PC-9 (cell line): ENCODE measurements around the gene RAB24. TPM values are rescaled to one million over a fixed set of nuclear protein-coding genes. Genes with fewer than 3 reads are reported as not detected.

Experiments
- Bru-seq: library from RNA; stranded (reverse); fragments of 400-500 nt; gene quantifications from one replicate; lab custom pipeline; 2021; lab: Mats Ljungman, UMichigan
- BruChase-seq, 2 experiments: library from RNA; stranded (reverse); fragments of 400-500 nt; gene quantifications; one replicate each; lab custom pipeline; 2021; lab: Mats Ljungman, UMichigan
- BruUV-seq: library from RNA; stranded (reverse); fragments of 400-500 nt; replicated peaks from 2 replicates; lab custom pipeline; 2021; lab: Mats Ljungman, UMichigan
- CTCF ChIA-PET: fragments of 300-600 bp; sonication (Branson Sonifier 250); formaldehyde crosslinking; loops from one replicate; lab custom pipeline; 2022; ENCODE audit warnings: antibody characterized with exemption; lab: Charles Lee
- POLR2A ChIA-PET: fragments of 300-600 bp; sonication (Branson Sonifier 250); formaldehyde crosslinking; loops from one replicate; lab custom pipeline; 2022; ENCODE audit warnings: antibody characterized with exemption; ENCODE audit not compliant: unreplicated experiment; lab: Charles Lee
- DNase-seq, 2 experiments: peaks; one replicate each; pipeline versions ENCODE4 v3.0.0 to v3.0.0-alpha.2; 2015 to 2022; ENCODE audit warnings: mixed read lengths in 1 of 2
- H2AFZ ChIP-seq: fragments of 200-600 bp; sonication (generic); 2 replicates; pipeline ENCODE4 v1.8.1; 2017; ENCODE audit warnings: antibody characterized with exemption
- H3F3A ChIP-seq: fragments of 200-600 bp; sonication (generic); 2 replicates; pipeline ENCODE4 v1.8.1; 2017; ENCODE audit warnings: antibody characterized with exemption, mild to moderate bottlenecking, low read depth; ENCODE audit not compliant: insufficient read depth
- H3K27ac ChIP-seq: fragments of 200-600 bp; sonication (generic); 2 replicates; pipeline ENCODE4 v1.6.1; 2016; ENCODE audit warnings: mixed run types
- H3K27me3 ChIP-seq: fragments of 200-600 bp; sonication (generic); 2 replicates; pipeline ENCODE4 v1.6.1; 2016; ENCODE audit warnings: low read depth, mixed run types; ENCODE audit not compliant: insufficient read depth
- H3K36me3 ChIP-seq: fragments of 200-600 bp; sonication (generic); 2 replicates; pipeline ENCODE4 v1.6.1; 2016; ENCODE audit warnings: low read depth, mixed run types
- H3K4me1 ChIP-seq: fragments of 200-600 bp; sonication (generic); replicated peaks from 2 replicates; pipeline ENCODE4 v1.6.1; 2016; ENCODE audit warnings: mixed run types; ENCODE audit not compliant: insufficient read depth
- H3K4me2 ChIP-seq: fragments of 200-600 bp; sonication (generic); 2 replicates; pipeline ENCODE4 v1.6.1; 2017; ENCODE audit warnings: mixed run types
- H3K4me3 ChIP-seq: fragments of 200-600 bp; sonication (generic); 2 replicates; pipeline ENCODE4 v1.6.1; 2016; ENCODE audit warnings: mixed run types
- H3K79me2 ChIP-seq: fragments of 200-600 bp; sonication (generic); 2 replicates; pipeline ENCODE4 v1.6.1; 2017; ENCODE audit warnings: low read depth, mixed run types
- H3K9me2 ChIP-seq: fragments of 200-600 bp; sonication (generic); 2 replicates; pipeline ENCODE4 v1.8.1; 2017; ENCODE audit warnings: mild to moderate bottlenecking; ENCODE audit not compliant: insufficient read depth
- H3K9me3 ChIP-seq: fragments of 200-600 bp; sonication (generic); 2 replicates; pipeline ENCODE4 v1.8.1; 2016; ENCODE audit warnings: low read depth; ENCODE audit not compliant: insufficient read depth
- H4K20me1 ChIP-seq: fragments of 200-600 bp; sonication (generic); 2 replicates; pipeline ENCODE4 v1.8.1; 2017; ENCODE audit not compliant: insufficient read depth
- EZH2 ChIP-seq: fragments of 200-600 bp; sonication (generic); IDR thresholded peaks from 2 replicates; pipeline ENCODE4 v1.8.0; 2017; ENCODE audit warnings: antibody characterized with exemption, low read depth
- intact Hi-C: fragments of 100-400 bp; cut with micrococcal nuclease; formaldehyde crosslinking; loops from one replicate; pipeline ENCODE4 v1.10.0; 2022; ENCODE audit not compliant: unreplicated experiment
- long read RNA-seq: library from polyadenylated mRNA; stranded (forward); transcript quantifications from one replicate; pipeline ENCODE4 v2.0.0, GENCODE V29; 2022
- total RNA-seq: library from RNA; stranded (reverse); gene quantifications from 2 replicates; pipeline ENCODE4 v1.2.3, GENCODE V29; 2021
- TF ChIP-seq, protein P1 (sequence below): fragments of 200-600 bp; sonication (generic); conservative IDR thresholded peaks from 2 replicates; pipeline ENCODE4 v1.6.1; 2017; ENCODE audit warnings: mixed run types, antibody characterized with exemption, mild to moderate bottlenecking, moderate library complexity

Gene RAB24
- total RNA-seq = 16.9 and 25.2 TPM in 2 replicates
- Bru-seq, nascent RNA = percentile 52 among the genes with signal in this experiment
- BruChase-seq, experiment 1, labeled RNA remaining after a 2-hour chase = percentile 54 among the genes with signal in this experiment
- BruChase-seq, experiment 2, labeled RNA remaining after a 6-hour chase = percentile 75 among the genes with signal in this experiment
- long read RNA-seq, transcript RAB24-206 (7 exons, 1,820 nt) = major isoform, 6 of 21 reads
- long read RNA-seq, partial matches to known transcripts = 3 of 21 reads
- long read RNA-seq, other reads (novel, unspliced or antisense) = 5 of 21 reads

DNA sequence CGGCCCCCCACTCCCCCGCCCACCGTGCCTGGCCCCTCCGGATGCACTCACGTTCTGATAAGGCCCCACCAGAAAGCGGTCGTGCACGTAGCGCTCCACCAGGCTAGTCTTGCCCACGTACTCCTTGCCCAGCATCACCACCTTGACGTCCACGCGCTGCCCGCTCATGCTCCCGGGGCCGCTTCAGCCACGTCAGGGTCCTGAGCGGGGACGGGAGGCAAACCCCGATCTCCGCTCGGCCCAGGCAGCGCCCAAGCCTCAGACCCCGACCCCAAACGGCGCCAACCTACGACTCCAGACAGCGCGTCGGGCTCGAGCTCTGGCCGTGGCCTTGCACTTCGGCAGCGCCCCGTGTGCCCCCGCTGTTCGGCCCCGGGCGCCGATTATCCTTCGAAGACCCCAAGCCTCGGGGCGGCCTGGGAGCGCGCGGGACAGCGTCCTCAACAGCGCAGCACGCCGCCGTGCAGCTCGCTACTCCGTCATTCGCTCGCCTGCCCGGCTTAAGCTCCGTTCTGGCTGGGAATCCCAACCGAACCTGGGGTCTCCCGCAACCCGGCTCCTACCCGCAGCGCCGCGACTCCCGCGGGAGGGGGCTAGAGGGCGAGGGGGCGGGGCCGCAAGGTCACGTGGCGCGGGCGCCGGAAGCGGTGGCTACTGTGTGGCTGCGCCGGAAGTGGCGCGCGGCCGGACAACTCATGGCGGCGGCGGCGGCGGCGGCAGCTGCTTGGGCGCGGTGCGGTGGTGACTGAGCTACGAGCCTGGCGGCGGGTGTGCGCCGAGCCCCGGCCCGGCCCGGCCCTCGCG is at the start of gene RAB24, which contains the start of gene PRELID1:
Gene RAB24 (minus strand): TSS at position 599 of the 804 bp plus-strand sequence. CDS start 431 bp downstream, at position 168.
Gene PRELID1 (plus strand): TSS at position 679 of the 804 bp plus-strand sequence. CDS start 187 bp downstream, outside the sequence.
- peak within 1 kb of the TSS; percentile 100 for H3K4me3 ChIP-seq
- peak within 1 kb of the TSS; percentile 97 for H3K4me2 ChIP-seq
- BruUV-seq = TSS peak; percentile 18
- H2AFZ ChIP-seq = peak within 1 kb of the TSS; percentile 98
- H4K20me1 ChIP-seq = peaks cover 30% of the 10 kb centered on the region
- H3F3A ChIP-seq = peaks cover 47% of the 10 kb centered on the region
- no peaks in the 10 kb centered on the region for H3K9me3 ChIP-seq
- H3K79me2 ChIP-seq = peaks cover 25% of the 10 kb centered on the region
- ChIA-PET CTCF (interaction anchor here (0.6 to 1.2 kb wide), 2 partner anchors 15 to 189 kb away, joined by 3 to 4 read pairs; no protein-coding TSS in a partner anchor), POLR2A (no interaction called here)
- H3K9me2 ChIP-seq = no peaks in the 10 kb centered on the region
- DNase-seq = peak; percentile 61 to 91
- peak within 1 kb of the TSS; percentile 39 for H3K27ac ChIP-seq
- no peak for TF ChIP-seq EZH2
- TF ChIP-seq, protein P1, sequence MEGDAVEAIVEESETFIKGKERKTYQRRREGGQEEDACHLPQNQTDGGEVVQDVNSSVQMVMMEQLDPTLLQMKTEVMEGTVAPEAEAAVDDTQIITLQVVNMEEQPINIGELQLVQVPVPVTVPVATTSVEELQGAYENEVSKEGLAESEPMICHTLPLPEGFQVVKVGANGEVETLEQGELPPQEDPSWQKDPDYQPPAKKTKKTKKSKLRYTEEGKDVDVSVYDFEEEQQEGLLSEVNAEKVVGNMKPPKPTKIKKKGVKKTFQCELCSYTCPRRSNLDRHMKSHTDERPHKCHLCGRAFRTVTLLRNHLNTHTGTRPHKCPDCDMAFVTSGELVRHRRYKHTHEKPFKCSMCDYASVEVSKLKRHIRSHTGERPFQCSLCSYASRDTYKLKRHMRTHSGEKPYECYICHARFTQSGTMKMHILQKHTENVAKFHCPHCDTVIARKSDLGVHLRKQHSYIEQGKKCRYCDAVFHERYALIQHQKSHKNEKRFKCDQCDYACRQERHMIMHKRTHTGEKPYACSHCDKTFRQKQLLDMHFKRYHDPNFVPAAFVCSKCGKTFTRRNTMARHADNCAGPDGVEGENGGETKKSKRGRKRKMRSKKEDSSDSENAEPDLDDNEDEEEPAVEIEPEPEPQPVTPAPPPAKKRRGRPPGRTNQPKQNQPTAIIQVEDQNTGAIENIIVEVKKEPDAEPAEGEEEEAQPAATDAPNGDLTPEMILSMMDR = no peak; the same call in 1 of the 2 replicates
- intact Hi-C loops = loop anchor here (5.0 kb wide), 3 partner anchors 166 to 656 kb away; partner anchors contain the start of genes DDX41 and TSPAN17
- peaks cover 3% of the 10 kb centered on the region; the same call in 1 of the 2 replicates for H3K36me3 ChIP-seq
- H3K4me1 ChIP-seq = peaks cover 40% of the 10 kb centered on the region
- H3K27me3 ChIP-seq = no peaks in the 10 kb centered on the region

DNA sequence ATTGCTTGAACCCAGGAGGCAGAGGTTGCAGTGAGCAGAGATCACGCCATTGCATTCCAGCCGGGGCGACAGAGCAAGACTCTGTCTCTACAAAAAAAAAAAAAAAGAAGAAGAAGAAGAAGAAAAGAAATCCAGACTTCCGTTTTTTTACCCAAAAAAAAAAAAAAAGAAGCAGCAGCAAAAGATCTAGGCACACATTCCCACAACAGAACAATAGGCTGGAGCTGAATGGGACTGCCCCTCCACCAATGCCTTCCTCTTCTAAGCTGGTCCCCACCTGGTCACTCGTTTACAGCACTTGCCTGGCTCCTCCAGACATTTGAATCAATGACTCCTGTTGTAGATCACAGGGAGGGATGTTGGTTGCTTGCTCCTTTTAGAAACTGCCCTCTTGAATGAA is 49.6 kb upstream of the RAB24 start:
- no peak overlapping the region for H3K4me2 ChIP-seq

More for the DNA sequence above, 49.6 kb upstream of the RAB24 start:
- H3K4me1 ChIP-seq = peaks cover 20% of the 10 kb centered on the region
- no peak overlapping the region for H3K4me3 ChIP-seq
- CTCF ChIA-PET = no interaction called here
- H3F3A ChIP-seq = 0 out of 2 replicates have a peak, but pooled peaks cover 3% of the 10 kb centered on the region
- no peaks in the 10 kb centered on the region for H3K9me3 ChIP-seq
- intact Hi-C loops = loop anchor here (5.0 kb wide), 1 partner anchor 39 kb away; no protein-coding TSS in a partner anchor
- peaks cover 7% of the 10 kb centered on the region; the same call in 1 of the 2 replicates for H3K27me3 ChIP-seq
- POLR2A ChIA-PET = no interaction called here
- no peak overlapping the region for H3K27ac ChIP-seq
- BruUV-seq = no TSS peak
- no peak overlapping the region for H2AFZ ChIP-seq
- no peak for DNase-seq
- no peaks in the 10 kb centered on the region for H3K9me2 ChIP-seq
- H4K20me1 ChIP-seq = no peaks in the 10 kb centered on the region
- peaks cover 33% of the 10 kb centered on the region for H3K79me2 ChIP-seq
- 0 out of 2 replicates have a peak, but pooled peaks cover 6% of the 10 kb centered on the region for H3K36me3 ChIP-seq
- TF ChIP-seq, protein P1 = no peak
- no peak for TF ChIP-seq EZH2
